Measurements from ENCODE around the gene AP1G2. TPM values are rescaled to one million over a fixed set of nuclear protein-coding genes. Genes with fewer than 3 reads are reported as not detected.

Gene AP1G2
- total RNA-seq, 1 donor from 2014 or later, result 156 TPM

GRCh38 chr14:23555882-23556699 is 11.5 kb downstream of the AP1G2 start, which contains the start of gene THTPA:
Gene THTPA (plus strand): TSS chr14:23556271. CDS start chr14:23556758, 487 bp downstream.
- H3K36me3 Mint-ChIP-seq, result no peaks in the 10 kb centered on the region
- H3K9me3 Mint-ChIP-seq, result no peaks in the 10 kb centered on the region
- no peak for TF ChIP-seq CTCF (conservative IDR thresholded peaks at IDR 0.05)
- peak; percentile 92 for DNase-seq (ENCODE audit: extremely low spot score, unreplicated experiment)
- no peaks in the 10 kb centered on the region for H3K27me3 Mint-ChIP-seq
- peak within 1 kb of the TSS; percentile 88 for H3K27ac Mint-ChIP-seq
- peak within 1 kb of the TSS; percentile 95 for H3K4me3 Mint-ChIP-seq
- H3K4me1 Mint-ChIP-seq (ENCODE audit: unreplicated experiment), result peaks cover 26% of the 10 kb centered on the region

- DNase-seq (ENCODE audit: extremely low spot score, unreplicated experiment), result no peak
- Mint-ChIP-seq H3K27ac (peak overlapping the region; percentile 88), H3K4me1 (ENCODE audit: unreplicated experiment) (peaks cover 26% of the 10 kb centered on the region), H3K36me3 (no peaks in the 10 kb centered on the region), H3K27me3 (no peaks in the 10 kb centered on the region), H3K4me3 (peak overlapping the region; percentile 95), H3K9me3 (no peaks in the 10 kb centered on the region)
- no peak for TF ChIP-seq CTCF (conservative IDR thresholded peaks at IDR 0.05)
Observed at GRCh38 chr14:23555533-23555881, 12.1 kb downstream of the AP1G2 start.

GRCh38 chr14:23551266-23552028 is 16.1 kb downstream of the AP1G2 start, which contains the start of gene ZFHX2:
Gene ZFHX2 (minus strand): TSS chr14:23551765. CDS start chr14:23535325, 16,440 bp downstream.
- no peak for TF ChIP-seq CTCF (conservative IDR thresholded peaks at IDR 0.05)
- H3K4me3 Mint-ChIP-seq, result peak within 1 kb of the TSS; percentile 22
- no peaks in the 10 kb centered on the region for H3K36me3 Mint-ChIP-seq
- H3K4me1 Mint-ChIP-seq (ENCODE audit: unreplicated experiment), result peaks cover 7% of the 10 kb centered on the region
- H3K9me3 Mint-ChIP-seq, result no peaks in the 10 kb centered on the region
- H3K27me3 Mint-ChIP-seq, result no peaks in the 10 kb centered on the region
- DNase-seq (ENCODE audit: extremely low spot score, unreplicated experiment), result peak; percentile 86
- peak within 1 kb of the TSS; percentile 4 for H3K27ac Mint-ChIP-seq

GRCh38 chr14:23550812-23551265 is 16.8 kb downstream of the AP1G2 start:
- Mint-ChIP-seq H3K9me3 (no peaks in the 10 kb centered on the region), H3K4me1 (ENCODE audit: unreplicated experiment) (peaks cover 5% of the 10 kb centered on the region), H3K4me3 (no peak overlapping the region), H3K27ac (peak overlapping the region; percentile 4), H3K36me3 (no peaks in the 10 kb centered on the region), H3K27me3 (no peaks in the 10 kb centered on the region)
- DNase-seq (ENCODE audit: extremely low spot score, unreplicated experiment), result no peak
- no peak for TF ChIP-seq CTCF (conservative IDR thresholded peaks at IDR 0.05)

- TF ChIP-seq CTCF (conservative IDR thresholded peaks at IDR 0.05), result no peak
- Mint-ChIP-seq H3K27me3 (no peaks in the 10 kb centered on the region), H3K36me3 (no peaks in the 10 kb centered on the region), H3K27ac (no peak overlapping the region), H3K9me3 (no peaks in the 10 kb centered on the region), H3K4me1 (ENCODE audit: unreplicated experiment) (peaks cover 9% of the 10 kb centered on the region), H3K4me3 (no peak overlapping the region)
- no peak for DNase-seq (ENCODE audit: extremely low spot score, unreplicated experiment)
Observed at GRCh38 chr14:23550131-23550811, 17.3 kb downstream of the AP1G2 start.

Data from type B pancreatic cell (in vitro differentiated cells).